ENCODE data around the gene RASGRP1.

The RASGRP1 gene

GRCh38 chr15:38564557-38565286 lies at the start of gene RASGRP1:
Gene RASGRP1 (minus strand): TSS chr15:38564814. CDS start chr15:38564628, 186 bp downstream.
- Histone ChIP-seq H3K4me3 (replicated peaks; ENCODE audit: low read depth, low read length) (peak within 1 kb of the TSS; percentile 74), H3K36me3 (ENCODE audit: control insufficient read depth, insufficient read depth, low read length) (no peaks in the 10 kb centered on the region), H3K27me3 (replicated peaks; ENCODE audit: control insufficient read depth, insufficient read depth, low read length) (no peaks in the 10 kb centered on the region)
- peak; percentile 87 for DNase-seq (ENCODE audit: extremely low read depth, insufficient read length)
- peak; percentile 30 for TF ChIP-seq CTCF (IDR thresholded peaks at IDR 0.05; ENCODE audit: insufficient read depth, low read length, poor library complexity, severe bottlenecking)

- no peak for TF ChIP-seq CTCF (IDR thresholded peaks at IDR 0.05; ENCODE audit: insufficient read depth, low read length, poor library complexity, severe bottlenecking)
- no peak for DNase-seq (ENCODE audit: extremely low read depth, insufficient read length)
- Histone ChIP-seq H3K36me3 (ENCODE audit: control insufficient read depth, insufficient read depth, low read length) (no peaks in the 10 kb centered on the region), H3K27me3 (replicated peaks; ENCODE audit: control insufficient read depth, insufficient read depth, low read length) (no peaks in the 10 kb centered on the region), H3K4me3 (replicated peaks; ENCODE audit: low read depth, low read length) (no peak overlapping the region)
These were observed 48.5 kb upstream of the RASGRP1 start for GRCh38 chr15:38613085-38613484.

GRCh38 chr15:38612159-38612863 lies 47.7 kb upstream of the RASGRP1 start:
- H3K27me3 ChIP-seq (replicated peaks; ENCODE audit: control insufficient read depth, insufficient read depth, low read length) = no peaks in the 10 kb centered on the region
- no peaks in the 10 kb centered on the region for H3K36me3 ChIP-seq (ENCODE audit: control insufficient read depth, insufficient read depth, low read length)
- no peak overlapping the region for H3K4me3 ChIP-seq (replicated peaks; ENCODE audit: low read depth, low read length)
- DNase-seq (ENCODE audit: extremely low read depth, insufficient read length) = no peak
- no peak for TF ChIP-seq CTCF (IDR thresholded peaks at IDR 0.05; ENCODE audit: insufficient read depth, low read length, poor library complexity, severe bottlenecking)

GRCh38 chr15:38611228-38611627 lies 46.6 kb upstream of the RASGRP1 start:
- TF ChIP-seq CTCF (IDR thresholded peaks at IDR 0.05; ENCODE audit: insufficient read depth, low read length, poor library complexity, severe bottlenecking) = no peak
- H3K4me3 ChIP-seq (replicated peaks; ENCODE audit: low read depth, low read length) = no peak overlapping the region
- DNase-seq (ENCODE audit: extremely low read depth, insufficient read length) = no peak
- no peaks in the 10 kb centered on the region for H3K27me3 ChIP-seq (replicated peaks; ENCODE audit: control insufficient read depth, insufficient read depth, low read length)
- H3K36me3 ChIP-seq (ENCODE audit: control insufficient read depth, insufficient read depth, low read length) = no peaks in the 10 kb centered on the region

DNA sequence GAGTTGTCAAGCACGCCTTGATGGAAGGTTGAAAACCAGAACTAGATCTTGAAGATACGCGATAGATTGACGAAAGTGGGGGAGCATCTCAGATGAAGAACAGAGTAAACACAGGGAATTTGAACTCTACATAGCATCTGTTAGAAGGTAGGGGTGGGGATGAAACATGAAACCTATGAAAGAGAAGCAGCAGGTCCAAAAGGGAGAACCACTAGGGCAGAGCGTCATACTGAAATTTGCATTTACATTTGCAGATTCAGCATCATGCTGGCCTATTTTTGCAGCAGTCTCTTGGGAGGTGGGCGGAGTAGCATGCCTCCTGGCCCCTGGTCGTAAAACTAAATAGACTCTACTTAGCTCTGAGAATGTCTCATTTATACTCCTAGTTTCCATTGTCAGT lies 46.1 kb upstream of the RASGRP1 start:
- no peak for DNase-seq (ENCODE audit: extremely low read depth, insufficient read length)
- no peak for TF ChIP-seq CTCF (IDR thresholded peaks at IDR 0.05; ENCODE audit: insufficient read depth, low read length, poor library complexity, severe bottlenecking)
- Histone ChIP-seq H3K4me3 (replicated peaks; ENCODE audit: low read depth, low read length) (no peak overlapping the region), H3K27me3 (replicated peaks; ENCODE audit: control insufficient read depth, insufficient read depth, low read length) (no peaks in the 10 kb centered on the region), H3K36me3 (ENCODE audit: control insufficient read depth, insufficient read depth, low read length) (no peaks in the 10 kb centered on the region)
